ENCODE results near the gene TIMP3.
"Not testable (repeated sequence)": the region's sequence is repeated elsewhere in the genome, so short reads cannot be mapped to it uniquely, and the experiment has no call there.

The TIMP3 gene
- 0 to 1.3 reads per million in 2 donors for total RNA-seq

DNA sequence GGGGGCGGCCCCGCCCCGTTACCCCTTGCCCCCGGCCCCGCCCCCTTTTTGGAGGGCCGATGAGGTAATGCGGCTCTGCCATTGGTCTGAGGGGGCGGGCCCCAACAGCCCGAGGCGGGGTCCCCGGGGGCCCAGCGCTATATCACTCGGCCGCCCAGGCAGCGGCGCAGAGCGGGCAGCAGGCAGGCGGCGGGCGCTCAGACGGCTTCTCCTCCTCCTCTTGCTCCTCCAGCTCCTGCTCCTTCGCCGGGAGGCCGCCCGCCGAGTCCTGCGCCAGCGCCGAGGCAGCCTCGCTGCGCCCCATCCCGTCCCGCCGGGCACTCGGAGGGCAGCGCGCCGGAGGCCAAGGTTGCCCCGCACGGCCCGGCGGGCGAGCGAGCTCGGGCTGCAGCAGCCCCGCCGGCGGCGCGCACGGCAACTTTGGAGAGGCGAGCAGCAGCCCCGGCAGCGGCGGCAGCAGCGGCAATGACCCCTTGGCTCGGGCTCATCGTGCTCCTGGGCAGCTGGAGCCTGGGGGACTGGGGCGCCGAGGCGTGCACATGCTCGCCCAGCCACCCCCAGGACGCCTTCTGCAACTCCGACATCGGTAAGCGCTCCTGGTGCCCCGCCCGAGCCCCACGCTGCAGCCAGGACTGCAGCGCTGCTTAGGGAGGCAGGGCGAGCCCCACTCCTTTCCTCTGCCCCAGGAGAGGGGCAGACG, at the start of gene TIMP3:
TSS of gene TIMP3 (plus strand) at position 169 of the 700 bp plus-strand sequence. CDS start at position 466, 297 bp downstream.
- DNase-seq, result no peak

DNA sequence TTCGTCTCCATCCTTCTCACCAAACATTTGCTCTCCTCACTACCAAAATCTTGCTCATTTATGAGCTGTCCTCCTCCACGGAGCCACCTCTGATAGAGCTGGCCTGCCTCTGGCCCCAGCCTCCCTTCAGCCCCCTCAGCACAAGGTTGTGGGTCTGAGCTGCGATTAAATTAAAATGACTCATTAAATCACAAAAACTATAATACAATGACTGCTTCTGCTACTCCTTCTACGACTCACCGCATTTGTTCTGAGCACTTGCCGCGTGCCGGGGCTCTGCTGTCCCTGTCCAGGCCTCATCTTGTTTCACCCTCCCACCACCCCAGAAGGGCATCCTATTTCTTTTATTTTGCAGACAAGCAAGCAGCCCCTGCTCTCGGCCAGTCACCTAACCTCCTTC, 49.2 kb upstream of the TIMP3 start:
- no peak for DNase-seq

DNA sequence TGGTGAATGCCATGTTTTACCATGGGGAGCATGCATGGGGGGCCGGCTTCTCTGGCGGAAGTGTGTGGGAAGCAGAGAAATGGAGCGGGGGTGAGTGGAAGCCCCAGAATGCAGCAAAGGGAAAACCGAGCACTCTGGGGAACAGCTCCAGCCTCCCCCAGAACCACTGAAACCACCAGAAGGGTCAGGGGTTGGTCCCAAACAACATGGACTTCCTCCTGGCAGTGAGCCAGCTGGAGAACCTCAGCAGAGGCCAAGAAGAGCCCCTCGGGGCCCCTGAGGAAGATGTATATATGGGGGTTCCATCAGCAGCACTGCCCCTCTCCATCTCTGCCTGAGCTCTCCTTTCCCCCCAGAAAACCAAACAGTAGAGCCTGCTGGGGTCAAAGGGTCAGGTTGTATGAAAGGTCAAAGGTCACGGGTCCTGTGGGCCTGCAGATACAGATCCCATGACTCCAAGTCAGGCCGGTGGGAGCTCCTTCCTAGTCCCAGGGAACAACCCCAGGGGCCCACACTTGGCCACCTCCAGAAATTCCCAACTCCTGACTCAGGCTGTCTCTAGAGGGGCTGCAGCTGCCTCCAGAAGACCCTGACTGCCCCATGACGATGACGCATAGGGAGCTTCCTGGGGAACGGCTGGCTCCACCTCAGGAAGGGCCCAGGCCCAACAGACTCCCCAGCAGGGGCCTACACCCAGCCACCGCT, 48.5 kb upstream of the TIMP3 start:
- DNase-seq, result no peak

DNA sequence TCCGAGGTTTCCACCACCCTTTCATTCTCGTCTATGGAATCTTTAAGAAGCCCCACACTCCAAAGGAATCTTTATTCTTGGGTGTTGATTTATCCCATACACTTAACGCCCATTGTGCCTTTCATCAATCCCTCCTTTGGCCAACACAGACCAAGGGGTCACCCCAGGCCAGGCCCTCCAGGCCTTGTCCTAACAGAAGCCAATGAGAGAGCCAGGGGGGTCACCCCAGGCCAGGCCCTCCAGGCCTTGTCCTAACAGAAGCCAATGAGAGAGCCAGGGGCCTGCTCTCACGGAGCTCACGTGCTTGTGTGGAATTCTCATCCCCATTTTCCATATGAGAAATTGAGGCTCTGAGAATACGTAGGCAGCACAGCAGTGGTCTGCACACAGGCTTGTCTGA, 47.9 kb upstream of the TIMP3 start:
- DNase-seq, result no peak

DNA sequence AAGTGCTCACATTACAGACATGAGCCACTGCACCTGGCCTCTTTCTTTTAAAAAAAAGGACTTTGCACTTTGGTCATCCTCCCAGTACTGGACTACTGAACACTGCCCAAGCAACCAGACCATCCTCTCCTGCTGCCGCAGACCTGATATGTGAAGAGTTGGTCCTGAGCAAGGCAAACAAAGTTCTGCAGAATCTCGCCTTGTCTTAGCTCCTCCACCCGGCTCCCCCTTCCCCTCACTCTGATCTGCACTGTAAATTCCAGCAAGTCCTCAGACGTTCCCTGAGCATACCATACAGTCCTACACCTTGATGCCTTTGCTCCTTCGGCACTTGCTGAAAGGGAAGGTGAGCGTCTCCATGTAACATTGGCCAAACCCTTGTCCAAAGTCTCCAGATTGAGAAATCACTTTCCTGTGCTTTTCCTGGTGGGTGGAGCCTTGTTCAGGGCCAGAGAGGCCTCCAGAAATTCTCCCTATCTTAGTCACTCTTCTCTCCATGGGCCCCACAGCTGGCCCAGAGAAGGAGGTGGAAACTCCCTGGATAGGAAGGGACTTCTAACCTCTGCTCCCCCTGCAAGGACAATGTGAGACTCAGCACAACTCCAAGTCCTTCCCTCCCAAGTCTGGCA, 47.0 kb upstream of the TIMP3 start:
- DNase-seq, result no peak

DNA sequence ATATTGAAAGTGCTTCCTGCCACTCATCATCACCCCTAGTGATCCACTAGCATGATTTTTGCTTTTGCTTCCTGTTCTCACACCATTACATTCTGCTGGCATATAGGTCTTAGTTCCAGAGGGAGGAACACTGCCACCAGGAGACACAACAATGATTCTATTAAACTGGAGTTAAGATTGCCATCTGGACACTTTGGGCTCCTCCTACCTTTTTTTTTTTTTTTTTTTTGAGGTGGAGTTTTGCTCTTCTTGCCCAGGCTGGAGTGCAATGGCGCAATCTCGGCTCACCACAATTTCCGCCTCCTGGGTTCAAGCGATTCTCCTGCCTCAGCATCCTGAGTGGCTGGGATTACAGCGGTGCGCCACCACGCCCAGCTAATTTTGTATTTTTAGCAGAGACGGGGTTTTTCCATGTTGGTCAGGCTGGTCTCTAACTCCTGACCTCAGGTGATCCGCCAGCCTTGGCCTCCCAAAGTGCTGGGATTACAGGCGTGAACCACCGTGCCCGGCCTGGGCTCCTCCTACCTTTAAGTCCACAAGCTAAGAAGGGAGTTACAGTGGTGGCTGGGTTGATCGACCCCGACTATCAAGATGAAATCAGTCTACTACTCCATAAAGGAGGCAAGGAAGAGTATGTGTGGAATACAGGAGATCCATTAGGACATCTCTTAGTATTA, 44.3 kb upstream of the TIMP3 start:
- DNase-seq, result not testable (repeated sequence)

DNA sequence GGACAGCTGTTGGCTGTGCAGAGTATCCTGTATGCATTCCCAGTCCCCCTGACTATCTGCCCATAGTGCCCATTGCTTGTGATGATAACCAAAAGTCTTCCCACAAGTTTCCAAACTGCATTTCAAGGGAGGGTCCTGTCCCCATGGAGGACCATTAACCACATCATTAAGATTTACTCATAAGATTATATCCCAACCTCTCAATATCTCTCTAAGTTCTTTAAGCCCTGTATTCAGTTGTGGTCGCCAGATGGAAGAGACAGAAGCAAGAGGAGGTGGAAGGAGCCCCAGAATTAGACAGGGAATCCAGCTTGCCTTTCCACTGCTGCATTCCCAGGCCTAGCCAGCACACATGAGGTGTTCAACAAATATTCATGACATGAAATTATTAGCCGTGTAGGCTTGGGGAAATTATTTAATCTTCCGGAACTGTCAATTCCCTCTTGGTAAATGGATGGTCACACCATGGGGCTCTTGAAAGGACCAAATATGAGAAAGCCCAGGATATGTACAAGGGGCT, 42.6 kb upstream of the TIMP3 start:
- DNase-seq, result no peak

DNA sequence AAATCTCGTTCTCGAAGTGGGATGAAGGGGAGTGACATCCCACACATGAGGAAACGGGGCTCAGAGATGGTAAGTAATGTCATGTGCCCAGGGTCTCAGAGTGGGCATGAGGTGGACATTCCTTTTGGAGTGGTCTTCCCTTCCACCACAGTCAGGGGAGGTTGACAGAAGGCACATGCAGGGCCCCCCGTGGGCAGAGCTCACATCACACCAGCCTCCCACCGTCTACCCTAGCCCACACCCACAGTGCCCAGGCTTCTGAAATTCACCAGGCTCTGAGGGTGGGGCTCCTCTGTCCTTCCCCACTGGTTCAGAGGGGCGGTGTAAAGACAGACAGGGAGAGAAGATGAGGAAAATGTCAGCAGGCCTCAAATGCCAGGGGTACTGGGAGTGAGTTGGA, 41.1 kb upstream of the TIMP3 start:
- DNase-seq, result no peak

DNA sequence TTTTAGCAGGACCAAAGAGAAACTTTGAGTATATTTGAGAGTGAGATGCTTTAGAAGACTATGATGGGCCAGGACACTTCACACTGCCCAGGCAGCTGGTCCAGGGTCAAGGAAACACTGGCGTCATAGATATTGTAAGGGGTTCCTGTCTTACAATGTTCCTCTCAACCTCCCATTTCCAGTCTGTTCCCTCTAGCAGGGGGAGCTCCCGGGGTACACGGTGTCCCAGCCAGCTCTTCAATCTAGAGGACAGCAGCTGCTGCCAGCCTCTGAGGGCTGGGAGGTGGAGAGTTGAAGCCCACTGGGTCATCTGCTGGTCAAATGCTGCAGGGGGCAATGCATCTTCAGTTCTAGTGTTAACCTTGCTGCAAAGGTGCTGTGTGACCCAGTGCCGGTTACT, 40.7 kb upstream of the TIMP3 start:
- no peak for DNase-seq

DNA sequence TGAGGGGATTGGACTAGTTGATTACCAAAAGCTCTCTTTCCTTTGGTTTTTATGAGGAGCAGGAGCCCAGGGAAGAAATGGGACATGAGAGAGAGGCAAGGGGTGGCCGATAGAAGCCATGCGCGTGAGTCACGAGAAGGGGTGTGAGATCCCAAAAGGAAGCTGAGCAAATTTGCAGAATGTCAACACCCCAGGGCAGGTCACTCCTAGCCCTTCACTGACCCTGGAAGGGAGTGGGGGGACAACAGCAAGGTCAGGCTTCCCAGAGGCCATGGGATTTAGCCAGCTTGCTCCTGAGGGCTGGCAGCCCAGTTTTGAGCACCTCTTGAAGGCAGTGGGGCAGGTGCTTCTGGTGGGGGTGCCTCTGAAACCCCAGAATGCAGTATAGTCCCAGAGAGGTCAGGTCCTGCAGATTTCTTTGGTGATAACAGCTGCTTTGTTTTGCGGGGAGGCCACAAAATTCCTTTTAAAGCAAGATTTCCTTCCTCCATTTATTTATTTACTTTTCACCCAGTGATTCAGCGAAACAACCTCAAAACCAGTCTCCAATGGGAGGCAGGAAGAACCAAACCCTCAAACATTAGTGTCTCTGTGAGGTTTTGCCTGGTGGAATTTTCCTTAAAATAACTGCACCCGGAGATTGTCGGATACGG, 40.1 kb upstream of the TIMP3 start:
- DNase-seq, result no peak

DNA sequence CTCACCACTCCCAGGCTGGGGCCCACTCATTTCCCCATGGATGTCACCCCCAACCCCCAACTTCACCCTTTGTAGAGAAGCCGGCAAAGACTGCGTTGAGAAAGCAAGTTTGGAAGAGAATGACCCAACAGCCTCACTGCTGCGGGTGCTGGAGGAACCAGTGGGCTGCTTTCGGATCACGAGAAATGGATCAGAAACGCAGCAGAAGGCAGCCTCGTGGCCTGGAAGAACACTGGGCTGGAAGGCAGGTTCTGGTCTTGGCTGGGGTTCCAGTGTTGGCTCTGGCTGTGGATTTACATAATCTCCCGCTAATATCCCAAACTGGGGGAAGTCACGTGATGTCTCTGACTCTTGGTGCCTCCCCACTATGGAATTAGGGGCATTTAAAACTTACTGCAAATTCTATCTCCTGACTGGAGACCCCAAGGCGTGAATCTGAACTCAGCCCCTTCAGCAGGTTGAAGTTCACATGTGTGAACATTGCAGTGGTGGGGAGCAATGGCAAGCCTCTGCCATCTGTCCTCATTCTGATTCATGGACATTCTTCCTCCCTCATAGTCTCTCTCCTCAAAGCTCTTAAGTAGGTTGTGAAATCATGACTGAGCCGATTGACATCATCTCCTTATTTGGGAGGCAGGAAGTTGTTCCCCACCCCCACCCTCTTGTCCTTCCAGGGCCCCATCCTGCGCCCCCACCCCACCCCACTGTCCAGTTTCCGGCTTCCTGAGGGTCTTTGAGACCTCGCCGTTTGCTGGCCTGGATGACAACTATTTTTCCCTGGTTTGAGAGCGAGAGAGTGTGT, 37.0 kb upstream of the TIMP3 start:
- no peak for DNase-seq

DNA sequence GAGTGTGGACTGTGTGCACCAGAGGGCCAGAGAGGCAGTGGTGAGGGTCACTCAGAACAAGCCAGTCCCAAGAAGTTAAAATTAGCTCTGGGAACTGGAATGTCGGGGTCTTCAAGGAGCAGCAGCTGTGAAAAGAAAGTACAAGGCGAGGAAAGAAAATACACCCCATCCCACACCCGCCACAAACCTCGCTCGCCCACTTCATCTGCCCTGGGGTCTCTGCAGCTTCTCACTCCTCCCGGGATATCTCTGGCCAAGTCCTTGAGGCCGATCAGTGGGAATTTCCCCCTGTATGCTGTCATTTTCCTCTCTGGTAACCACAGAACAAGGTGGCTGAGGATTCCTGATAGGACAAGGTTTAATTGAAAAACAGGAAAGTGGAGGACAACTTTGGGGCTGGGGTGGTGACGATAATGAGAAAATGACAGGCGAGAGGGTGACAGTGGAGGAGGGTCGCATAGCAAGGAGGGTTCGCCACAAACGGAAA, 36.3 kb upstream of the TIMP3 start:
- no peak for DNase-seq

DNA sequence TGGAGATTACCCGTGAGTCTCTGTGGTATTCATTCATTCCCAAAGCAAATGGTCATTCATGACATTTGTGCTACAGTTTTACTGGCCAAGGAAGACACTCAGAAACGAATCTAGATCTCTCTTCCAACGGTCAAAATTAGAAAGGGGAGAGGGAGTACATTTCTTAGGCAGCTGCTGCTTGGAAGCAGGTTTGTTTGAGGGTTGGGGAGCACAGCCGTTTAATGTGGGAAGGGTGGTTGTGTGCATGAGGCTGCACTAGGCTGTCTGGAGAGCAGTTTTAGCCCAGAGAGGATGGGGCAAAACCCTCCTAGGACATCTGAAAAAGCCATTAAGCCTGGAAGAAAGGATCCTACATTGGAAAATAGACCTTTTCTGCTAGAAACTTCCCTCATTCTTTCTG, 29.7 kb upstream of the TIMP3 start:
- no peak for DNase-seq

DNA sequence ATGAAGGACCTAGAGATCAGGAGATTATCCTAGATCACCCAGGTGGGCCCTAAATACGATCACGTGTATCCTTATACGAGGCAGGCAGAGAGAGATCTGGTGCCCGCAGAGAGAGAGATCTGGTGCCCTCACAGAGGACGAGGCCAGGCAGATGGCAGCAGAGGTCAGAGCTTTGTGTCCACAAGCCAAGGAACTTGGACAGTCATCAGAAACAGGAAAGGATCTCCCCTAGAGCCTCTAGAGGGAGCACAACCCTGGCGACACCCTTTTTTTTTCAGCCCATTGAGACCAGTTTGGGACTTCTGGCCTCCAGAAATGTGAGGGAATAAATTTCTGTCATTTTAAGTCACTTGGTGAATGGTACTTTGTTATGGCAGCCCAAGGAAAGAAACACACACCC, 25.5 kb upstream of the TIMP3 start:
- DNase-seq, result no peak

DNA sequence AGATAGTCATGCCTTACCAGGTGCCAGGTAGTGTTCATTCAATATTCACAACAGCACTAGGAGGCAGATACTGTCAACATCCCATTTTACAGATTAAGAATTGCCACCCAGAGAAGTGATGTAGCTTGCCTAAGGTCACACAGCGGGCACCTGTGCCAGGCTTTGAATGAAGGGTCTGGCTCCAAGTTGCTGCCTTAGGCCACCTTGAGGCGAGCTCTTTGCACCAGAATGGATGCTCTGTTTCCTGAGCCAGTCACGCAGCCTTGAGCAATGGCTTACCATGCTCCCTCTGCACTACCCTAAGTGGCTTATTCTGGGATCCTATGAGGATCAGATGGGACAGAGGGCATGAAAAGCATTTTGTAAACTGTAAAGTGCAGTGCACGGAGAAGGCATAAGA, 25.1 kb upstream of the TIMP3 start:
- DNase-seq, result no peak

DNA sequence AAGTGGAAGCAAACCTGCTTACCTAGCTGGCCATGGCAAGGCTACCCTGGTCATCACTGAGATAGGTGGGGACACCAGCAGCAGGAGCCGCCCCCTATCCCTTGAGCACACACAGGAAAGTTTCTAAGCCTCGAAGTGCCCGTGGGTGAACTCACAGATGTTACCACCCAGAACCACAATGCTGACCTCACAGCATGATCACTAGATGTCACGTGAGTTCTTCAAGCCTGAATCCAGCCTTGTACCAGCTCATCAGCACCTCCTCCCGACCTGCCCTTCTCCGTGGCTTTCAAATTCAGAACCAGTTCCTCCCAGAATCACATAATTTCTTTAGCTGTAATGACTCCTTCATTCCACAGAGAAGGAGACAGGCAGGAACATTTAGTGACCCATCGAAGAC, 24.7 kb upstream of the TIMP3 start:
- DNase-seq, result no peak

DNA sequence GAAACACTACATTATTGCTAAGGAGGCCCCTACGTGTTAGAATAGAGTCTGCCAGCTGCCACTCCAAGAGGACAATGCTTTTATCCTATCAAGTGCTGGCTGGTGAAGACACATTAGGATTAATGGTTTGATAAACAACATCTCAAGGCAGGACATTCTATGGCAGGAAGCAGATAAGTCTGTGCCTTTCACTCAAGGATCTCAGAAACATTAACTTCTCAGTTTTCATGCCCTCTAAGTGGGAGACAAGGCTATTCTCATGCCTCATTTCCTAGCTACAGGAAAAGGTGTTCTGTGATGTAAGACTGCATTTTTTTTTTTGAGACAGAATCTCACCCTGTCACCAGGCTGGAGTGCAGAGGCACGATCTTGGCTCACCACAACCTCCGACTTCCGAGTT, 23.5 kb upstream of the TIMP3 start:
- no peak for DNase-seq

DNA sequence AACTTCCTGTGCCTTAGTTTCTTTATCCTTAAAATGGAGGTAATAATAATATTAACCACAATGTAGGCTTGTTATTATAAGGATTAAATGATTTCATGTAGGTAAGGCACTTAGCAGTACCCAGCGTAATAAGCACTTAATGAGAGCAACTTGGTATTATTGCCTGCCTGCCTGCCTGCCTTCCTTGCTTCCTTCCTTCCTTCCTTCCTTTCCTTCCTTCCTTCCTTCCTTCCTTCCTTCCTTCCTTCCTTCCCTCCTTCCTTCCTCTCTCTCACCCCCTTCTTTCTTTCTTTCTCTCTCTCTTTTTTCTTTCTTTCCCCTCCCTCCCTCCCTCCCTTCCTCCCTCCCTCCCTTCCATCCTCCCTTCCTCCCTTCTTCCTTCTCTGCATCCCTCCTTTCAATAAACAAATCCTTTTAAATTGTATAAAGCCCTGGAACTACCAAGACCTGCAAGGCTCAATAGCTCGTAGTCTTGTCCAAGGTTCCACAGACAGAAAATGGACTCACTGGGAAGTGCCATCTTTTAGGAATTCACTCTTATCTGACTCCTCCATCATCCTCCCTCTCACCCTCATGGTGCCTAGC, 20.7 kb upstream of the TIMP3 start:
- no peak for DNase-seq

DNA sequence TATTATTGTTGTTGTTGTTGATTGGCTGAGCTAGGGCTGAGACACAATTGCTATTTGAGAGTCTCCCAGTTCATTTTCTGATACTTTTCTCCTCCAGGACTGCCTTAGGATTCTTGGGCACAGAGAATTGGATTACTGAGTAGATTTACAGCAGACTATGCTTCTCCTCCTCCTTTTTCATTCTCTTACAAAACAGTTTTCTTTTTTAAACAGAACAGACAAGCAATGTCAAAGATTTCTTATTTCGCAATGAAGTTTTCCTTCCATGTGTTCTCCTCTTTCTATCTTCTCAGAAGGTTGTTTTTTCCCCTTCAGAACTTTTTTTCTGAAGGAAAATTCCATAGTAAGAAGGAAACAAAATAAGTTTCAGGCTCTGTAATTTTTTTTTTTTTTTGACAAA, 19.8 kb upstream of the TIMP3 start:
- no peak for DNase-seq

DNA sequence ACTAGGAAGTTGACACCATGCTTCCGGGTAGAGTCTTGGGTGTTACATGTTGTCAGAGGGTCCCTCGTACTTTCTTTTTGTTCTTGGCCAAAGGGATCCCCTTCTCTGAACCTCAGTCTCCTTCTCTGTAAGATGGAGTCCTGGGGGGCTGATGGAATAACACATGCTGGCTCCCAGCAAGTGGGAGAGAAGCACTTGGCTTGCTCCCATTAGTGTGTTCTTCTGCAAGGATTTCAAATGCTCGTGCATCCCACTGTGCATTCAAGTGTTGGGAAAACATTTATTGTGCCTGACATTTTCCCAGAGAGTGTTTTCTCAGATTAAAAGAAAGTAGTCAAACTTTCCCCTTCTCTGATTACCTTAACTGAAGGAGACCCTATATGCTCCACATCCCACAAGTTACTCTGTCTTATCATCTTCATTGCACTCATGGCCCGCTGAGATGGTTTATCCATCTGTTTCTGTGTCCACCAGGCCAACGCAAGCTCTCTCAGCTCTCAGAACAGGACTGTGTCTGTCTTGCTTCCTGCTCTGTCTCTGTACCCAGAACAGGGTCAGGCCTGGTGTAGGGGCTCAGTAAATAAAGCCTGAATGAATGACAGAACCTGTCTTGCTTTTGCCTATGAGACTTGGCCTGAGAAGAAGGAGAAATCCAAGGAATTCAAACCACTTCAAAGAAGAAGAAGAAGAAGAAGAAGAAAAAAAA, 16.0 kb upstream of the TIMP3 start:
- DNase-seq, result no peak

DNA sequence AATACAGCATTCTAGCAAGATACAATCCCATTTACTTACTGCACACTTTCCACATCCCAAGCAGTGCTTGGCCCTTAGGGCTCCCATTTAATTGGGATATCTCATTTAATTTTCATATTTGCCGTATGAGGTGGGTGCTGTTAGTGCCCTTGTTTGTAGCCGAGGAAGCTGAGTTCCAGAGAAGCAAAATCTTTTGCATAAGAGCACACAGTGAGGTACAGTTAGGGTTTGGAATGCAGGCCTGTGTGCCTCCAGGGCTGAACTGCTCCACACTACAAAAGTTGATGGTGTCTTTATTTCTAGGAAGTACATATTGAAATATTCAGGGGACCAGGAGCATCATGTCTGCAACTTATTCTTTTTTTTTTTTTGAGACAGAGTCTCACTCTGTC, 15.5 kb upstream of the TIMP3 start:
- no peak for DNase-seq

All from T-helper 2 cell (primary cell).